GM08714 (cell line): ENCODE measurements around the gene PARN.
"Not testable (repeated sequence)": the region's sequence is repeated elsewhere in the genome, so short reads cannot be mapped to it uniquely, and the experiment has no call there.

Source experiments
- H3K4me3 ChIP-seq: fragments of 200-500 bp; sonication (Bioruptor generic); 2 replicates; pipeline ENCODE4 v1.5.1; 2014; ENCODE audit warnings: mild to moderate bottlenecking, low read length, inconsistent platforms
- ZNF274 ChIP-seq: IDR thresholded peaks from 2 replicates; pipeline ENCODE4 v1.6.1; 2012; ENCODE audit warnings: mild to moderate bottlenecking, low read depth, low read length

PARN gene

DNA sequence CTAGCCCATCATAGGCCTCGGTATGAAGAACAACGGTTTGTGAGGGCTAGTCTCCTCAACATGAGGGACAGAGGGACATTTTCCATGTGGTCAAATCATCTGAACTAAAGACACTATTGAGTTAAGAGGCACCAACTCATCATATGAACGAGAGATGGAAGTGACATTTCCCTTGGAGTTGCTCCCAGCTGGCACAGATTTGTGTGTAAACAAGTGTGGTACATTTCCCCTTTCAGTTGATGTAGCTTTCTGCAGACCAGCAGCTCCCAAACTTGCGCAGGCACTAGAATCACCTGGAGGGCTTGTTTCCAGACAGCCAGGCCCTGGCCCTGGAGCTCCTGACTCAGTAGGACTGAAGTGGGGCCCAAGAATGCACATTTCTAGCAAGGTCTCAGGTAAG is 205.5 kb downstream of the PARN start:
- no peak overlapping the region for H3K4me3 ChIP-seq
- no peak for TF ChIP-seq ZNF274

- no peak for TF ChIP-seq ZNF274
- H3K4me3 ChIP-seq, result no peak overlapping the region
These were observed 206.7 kb downstream of the PARN start for GRCh38 chr16:14423344-14423743.

GRCh38 chr16:14420721-14421488 is 209.2 kb downstream of the PARN start:
- TF ChIP-seq ZNF274, result no peak
- no peak overlapping the region for H3K4me3 ChIP-seq

GRCh38 chr16:14420243-14420642 is 209.8 kb downstream of the PARN start:
- not testable (repeated sequence) for H3K4me3 ChIP-seq

- no peak for TF ChIP-seq ZNF274
- no peak overlapping the region for H3K4me3 ChIP-seq
These were observed 210.2 kb downstream of the PARN start for GRCh38 chr16:14419817-14420216.

DNA sequence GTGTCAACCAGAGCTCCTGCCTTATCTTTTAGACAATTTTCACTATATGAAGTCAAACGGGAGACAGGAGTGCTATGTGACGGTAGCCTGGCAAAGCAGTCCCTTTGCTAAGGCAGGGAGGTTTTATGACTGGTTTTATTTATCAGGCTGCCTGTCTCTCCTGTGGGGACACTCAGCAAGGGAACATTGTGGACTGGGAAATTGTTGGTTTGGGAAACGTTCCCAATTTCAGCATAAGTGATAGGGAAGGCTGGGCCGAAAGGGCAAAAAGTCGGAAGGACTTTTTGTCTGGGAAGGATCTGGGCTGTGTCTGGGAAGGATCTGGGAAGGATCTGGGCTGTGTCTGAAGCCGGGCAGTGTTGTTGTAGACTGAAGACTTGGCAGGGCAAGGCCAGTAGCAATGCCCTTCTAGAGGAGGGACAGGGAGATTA is 211.2 kb downstream of the PARN start:
- no peak overlapping the region for H3K4me3 ChIP-seq
- TF ChIP-seq ZNF274, result no peak

GRCh38 chr16:14416184-14416583 is 213.9 kb downstream of the PARN start:
- no peak overlapping the region for H3K4me3 ChIP-seq
- TF ChIP-seq ZNF274, result no peak

- H3K4me3 ChIP-seq, result no peak overlapping the region
- TF ChIP-seq ZNF274, result no peak
These were observed 214.8 kb downstream of the PARN start for GRCh38 chr16:14415291-14415690.

DNA sequence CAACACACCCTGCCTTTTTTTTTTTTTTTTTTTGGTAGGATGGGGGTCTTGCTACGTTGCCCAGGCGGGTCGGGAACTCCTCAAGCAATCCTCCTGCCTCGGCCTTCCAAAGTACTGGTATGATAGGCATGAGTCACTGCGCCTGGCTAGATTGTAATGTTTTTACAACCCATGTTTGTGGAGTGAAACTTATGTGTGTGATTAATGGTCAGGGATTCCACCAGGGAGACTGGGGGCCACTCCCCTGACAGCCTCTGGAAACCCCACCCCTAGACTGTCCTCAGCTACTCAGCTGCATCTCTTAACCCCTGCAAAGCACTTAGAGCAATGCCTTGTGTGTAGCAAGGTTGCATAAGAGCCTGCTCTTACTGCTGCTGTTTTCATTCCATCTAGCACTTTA is 220.5 kb downstream of the PARN start:
- no peak overlapping the region for H3K4me3 ChIP-seq
- no peak for TF ChIP-seq ZNF274

GRCh38 chr16:14407786-14408399 is 222.2 kb downstream of the PARN start:
- TF ChIP-seq ZNF274, result no peak
- no peak overlapping the region for H3K4me3 ChIP-seq

DNA sequence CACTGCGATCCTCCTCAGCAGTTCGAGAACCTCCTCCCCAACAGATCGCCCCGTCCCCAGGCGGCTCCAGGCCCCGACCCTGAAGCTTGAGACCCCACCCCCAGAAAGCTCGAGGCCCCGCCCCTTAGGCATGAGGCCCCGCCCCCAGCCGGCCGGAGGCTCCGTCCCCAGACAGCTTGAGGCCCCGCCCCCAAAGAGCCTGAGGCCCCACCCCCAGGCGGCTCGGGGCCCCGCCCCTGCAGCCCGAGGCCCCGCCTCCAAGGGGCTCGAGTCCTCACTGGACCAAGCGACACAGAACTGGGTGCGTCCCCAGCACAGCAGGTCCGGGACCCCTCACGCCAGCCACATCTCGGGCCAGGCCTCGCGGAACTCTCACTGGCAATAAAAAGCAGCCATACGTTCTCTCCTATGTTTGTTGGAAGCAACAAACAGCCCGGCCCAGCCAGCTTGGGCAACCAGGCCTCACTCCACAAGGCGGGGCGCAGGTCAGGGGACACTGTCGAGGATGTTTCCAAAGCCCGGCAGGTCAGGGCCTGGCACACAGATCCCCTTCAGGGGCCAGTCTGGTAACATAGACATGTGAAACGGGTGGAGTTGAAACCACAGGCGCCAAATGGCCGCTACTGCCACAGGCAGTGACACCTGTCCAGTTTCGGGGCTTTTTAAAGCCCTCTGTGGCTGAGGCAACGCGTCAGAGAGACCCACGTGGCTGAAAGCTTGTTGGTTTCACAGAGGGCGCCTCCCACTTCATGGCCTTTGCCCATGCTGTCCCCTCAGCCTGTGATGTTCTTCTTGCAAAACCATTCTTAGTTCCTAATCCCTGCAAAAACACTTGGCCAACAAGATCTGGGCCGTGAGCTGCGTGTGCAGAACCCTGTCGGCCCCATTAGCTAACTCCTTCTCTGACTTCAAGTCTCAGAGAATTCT is 224.2 kb downstream of the PARN start:
- no peak for TF ChIP-seq ZNF274

DNA sequence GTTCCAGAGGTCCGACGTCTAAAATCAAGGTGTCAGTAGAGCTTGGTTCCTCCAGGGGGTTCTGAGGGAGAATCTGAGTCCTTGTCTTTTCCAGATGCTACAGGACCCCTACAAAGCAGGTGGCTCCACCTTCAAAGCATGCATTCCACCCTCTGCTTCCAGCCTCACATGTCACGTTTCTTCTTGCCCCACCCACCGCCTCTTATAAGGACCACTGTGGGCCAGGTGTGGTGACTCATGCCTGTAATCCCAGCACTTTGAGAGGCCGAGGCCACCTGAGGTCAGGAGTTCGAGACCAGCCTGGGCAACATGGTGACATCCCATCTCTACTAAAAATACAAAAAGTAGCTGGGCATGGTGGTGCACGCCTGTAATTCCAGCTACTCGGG is 227.1 kb downstream of the PARN start:
- not testable (repeated sequence) for H3K4me3 ChIP-seq

More for the DNA sequence above, 224.2 kb downstream of the PARN start:
- no peak overlapping the region for H3K4me3 ChIP-seq

GRCh38 chr16:14402114-14403000 is 227.7 kb downstream of the PARN start:
- H3K4me3 ChIP-seq, result not testable (repeated sequence)

- not testable (repeated sequence) for H3K4me3 ChIP-seq
These were observed 228.4 kb downstream of the PARN start for GRCh38 chr16:14401711-14402061.

- not testable (repeated sequence) for H3K4me3 ChIP-seq
These were observed 228.9 kb downstream of the PARN start for GRCh38 chr16:14400978-14401710.
